ENCODE results near the gene ZCCHC7.
"Not testable (repeated sequence)": the region's sequence is repeated elsewhere in the genome, so short reads cannot be mapped to it uniquely, and the experiment has no call there.

The ZCCHC7 gene

GRCh38 chr9:37259951-37260350 lies 139.6 kb downstream of the ZCCHC7 start:
- DNase-seq: no peak

GRCh38 chr9:37262410-37262809 lies 142.0 kb downstream of the ZCCHC7 start:
- DNase-seq: no peak

DNA sequence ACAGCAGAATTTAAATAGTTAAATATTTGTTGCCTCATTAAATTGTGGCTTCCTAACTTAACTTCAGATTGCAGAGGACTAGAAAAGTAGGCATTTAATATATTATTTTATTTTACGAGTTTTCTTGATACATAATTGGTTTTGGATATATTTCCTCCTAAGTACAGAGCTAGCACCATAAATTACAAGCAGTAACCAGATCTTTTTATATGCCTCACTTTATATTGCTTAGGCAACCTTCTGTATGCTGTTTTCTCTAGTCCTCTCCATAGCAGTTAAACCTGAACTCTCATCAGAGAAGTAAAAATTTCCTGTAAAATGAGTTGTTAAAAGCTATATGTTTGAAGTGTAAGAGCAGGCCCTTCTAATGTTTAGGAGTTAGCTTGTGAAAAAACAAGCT lies 144.2 kb downstream of the ZCCHC7 start:
- DNase-seq: no peak

- DNase-seq: no peak
Measured at GRCh38 chr9:37266630-37267029, 146.3 kb downstream of the ZCCHC7 start.

DNA sequence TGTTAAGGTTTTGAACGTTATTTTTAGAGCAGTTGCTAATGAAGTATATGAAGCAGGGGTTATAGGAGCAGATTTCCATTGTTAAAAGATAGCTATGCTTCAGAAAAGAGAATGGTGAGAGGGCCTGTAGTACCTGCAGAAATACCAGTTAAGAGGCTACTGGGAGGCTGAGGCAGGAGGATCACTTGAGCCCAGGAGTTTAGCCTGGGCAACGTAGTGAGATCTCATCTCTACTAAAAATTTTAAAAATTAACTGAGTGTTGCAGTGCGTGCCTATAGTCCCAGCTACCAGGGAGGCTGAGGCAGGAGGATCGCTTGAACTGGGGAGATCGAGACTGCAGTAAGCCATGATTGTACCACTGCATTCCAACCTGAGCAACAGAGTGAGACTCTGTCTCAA lies 148.8 kb downstream of the ZCCHC7 start:
- no peak for DNase-seq

DNA sequence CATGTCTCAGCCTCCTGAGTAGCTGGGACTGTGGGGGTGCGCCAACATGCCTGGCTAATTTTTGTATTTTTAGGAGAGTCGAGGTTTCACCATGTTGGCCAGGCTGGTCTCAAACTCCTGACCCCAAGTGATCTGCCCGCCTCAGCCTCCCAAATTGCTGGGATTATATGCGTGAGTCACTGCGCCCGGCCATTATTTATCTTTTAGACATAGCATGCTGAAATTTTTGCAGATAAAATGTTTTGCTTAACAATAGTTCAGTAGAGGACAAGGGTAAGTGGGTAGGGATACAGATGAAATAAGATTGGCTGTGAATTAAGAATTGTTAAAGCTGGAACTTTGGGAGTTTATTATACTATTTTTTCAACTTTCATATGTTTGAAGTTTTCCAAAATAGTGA lies 151.3 kb downstream of the ZCCHC7 start:
- DNase-seq: no peak

- no peak for DNase-seq
Measured at GRCh38 chr9:37273595-37273994, 153.2 kb downstream of the ZCCHC7 start.

GRCh38 chr9:37281541-37281940 lies 161.2 kb downstream of the ZCCHC7 start:
- no peak for DNase-seq

DNA sequence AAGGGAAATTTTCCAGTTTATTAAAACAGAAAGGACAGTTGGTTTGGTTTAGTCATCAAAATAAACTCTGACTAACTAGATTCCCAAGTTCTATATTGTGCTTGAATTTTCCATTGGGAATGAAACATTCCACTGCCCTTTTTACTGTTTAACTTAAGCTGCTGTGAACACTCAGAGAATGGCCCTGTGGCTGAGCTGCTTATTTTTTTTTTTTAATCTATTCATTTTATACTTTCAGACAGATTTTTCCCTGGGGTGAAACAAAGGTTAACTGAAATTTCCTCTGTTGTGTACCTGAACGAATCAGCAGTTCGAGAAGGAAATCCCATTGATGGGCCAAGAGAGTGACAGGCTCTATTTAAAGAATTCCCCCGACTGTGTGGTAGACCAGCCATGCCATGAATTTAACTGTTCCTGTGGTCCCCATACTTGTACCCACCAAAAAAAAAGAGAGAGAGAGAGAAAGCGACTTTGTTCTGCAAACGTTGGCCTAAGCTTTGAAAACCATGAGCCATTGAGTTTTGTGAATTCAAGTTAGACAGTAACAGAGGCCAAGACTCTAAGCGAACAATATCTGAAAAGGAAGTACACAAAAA lies 163.5 kb downstream of the ZCCHC7 start:
- no peak for DNase-seq

DNA sequence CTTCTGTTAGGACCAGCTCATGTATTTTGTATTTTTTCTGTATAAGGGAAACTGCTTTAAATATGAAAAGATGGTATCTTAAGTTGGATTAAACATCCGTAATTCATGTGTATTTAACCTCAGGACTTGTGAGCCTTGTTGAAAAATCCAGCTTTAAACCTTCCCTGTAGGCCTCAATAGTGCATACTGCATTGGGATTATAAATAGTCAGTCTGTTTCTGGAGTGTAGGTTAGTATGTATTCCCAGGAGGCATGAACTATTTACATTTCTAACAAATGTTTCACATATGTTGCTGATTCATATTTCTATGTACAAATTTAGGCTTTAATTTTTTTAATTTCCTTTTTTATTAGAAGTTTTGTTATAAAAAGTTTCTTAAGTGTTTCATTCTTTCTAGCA lies 164.3 kb downstream of the ZCCHC7 start:
- no peak for DNase-seq

GRCh38 chr9:37286530-37287175 lies 166.3 kb downstream of the ZCCHC7 start:
- no peak for DNase-seq

GRCh38 chr9:37287317-37287716 lies 166.9 kb downstream of the ZCCHC7 start:
- DNase-seq: no peak

GRCh38 chr9:37289631-37290030 lies 169.3 kb downstream of the ZCCHC7 start:
- DNase-seq: no peak

GRCh38 chr9:37290366-37290939 lies 170.1 kb downstream of the ZCCHC7 start:
- no peak for DNase-seq

DNA sequence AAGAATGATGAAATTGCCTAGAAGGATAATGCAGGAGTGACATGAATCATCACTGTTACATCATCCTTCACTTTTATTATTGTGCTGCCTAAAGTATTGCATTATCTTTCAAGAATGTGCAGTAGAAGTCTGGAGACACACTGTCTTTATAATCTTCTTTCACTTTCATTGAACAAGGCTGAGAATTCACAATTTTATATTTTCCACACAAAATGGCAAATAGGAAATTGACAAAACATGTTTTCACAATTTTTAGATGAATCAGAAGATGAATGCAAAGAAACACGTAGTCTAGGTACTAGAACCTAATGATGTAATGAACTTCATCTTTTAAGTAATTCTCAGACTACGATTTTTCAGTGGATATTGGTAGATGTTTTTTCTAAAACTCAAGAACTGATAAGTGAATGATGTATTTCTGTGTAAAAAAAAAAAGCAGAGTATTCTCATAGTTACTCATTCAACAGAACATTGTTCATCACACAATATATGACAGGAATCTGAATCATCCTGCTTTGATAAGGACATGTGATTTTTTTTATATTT lies 170.6 kb downstream of the ZCCHC7 start:
- DNase-seq: no peak

DNA sequence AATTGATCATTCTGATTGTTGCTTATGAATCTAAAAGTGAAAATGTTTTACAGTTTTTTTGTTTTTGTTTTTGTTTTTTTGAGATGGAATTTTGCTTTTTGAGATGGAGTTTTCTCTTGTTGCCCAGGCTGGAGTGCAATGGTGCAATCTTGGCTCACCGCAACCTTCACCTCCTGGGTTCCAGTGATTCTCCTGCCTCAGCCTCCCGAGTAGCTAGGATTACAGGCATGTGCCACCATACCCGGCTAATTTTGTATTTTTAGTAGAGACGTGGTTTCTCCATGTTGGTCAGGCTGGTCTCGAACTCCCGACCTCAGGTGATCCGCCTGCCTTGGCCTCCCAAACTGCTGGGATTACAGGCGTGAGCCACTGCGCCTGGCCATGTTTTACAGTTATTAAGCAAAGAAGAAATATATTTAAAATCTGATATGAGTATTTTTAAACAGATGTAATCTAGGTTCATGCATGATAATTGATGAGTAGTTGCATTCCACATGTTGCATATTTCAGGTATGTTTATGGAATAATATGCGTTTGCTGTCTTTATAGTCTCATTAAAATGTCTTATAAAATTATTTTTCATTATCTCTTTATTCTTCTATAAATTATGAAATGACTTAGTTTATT lies 171.4 kb downstream of the ZCCHC7 start:
- DNase-seq: not testable (repeated sequence)

GRCh38 chr9:37292896-37293295 lies 172.5 kb downstream of the ZCCHC7 start:
- DNase-seq: no peak

GRCh38 chr9:37293664-37294524 lies 173.5 kb downstream of the ZCCHC7 start:
- DNase-seq: no peak

GRCh38 chr9:37295178-37295577 lies 174.8 kb downstream of the ZCCHC7 start:
- no peak for DNase-seq

GRCh38 chr9:37295796-37296195 lies 175.4 kb downstream of the ZCCHC7 start:
- DNase-seq: no peak

DNA sequence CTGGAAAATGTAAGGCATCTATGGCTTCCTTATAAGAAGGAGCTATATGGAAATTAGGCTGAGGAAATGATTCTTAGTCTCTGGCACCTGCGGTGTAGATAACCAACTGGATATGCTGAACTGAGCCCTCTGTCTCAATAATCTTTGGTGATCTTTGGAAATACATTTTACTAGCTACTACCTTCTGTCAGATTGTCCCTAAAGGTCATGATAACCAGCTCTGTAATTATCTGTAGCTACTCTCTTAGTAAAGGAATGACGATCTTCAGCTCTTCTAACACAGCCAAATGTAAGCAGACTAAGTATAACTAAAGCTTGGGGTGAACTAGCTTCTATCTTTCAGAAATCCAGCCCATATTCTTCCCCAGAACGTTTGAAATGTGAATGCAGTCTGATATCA lies 177.2 kb downstream of the ZCCHC7 start:
- DNase-seq: no peak

- no peak for DNase-seq
Measured at GRCh38 chr9:37300620-37301019, 180.2 kb downstream of the ZCCHC7 start.

All from NCI-H774 (cell line).